Ureter (tissue), 1 donor: ENCODE data around the gene ISL1. TPM values are rescaled to one million over a fixed set of nuclear protein-coding genes. Genes with fewer than 3 reads are reported as not detected.

Source experiments
- DNase-seq: peaks from one replicate; pipeline ENCODE4 v3.0.0-alpha.2; 2020; ENCODE audit warnings: low spot score
- total RNA-seq: library from RNA; stranded (reverse); gene quantifications from one replicate; pipeline ENCODE4 v1.2.4, GENCODE V29; 2023
- donor health status: DM: yes; HTN: yes; CAD: no.

The ISL1 gene
- total RNA-seq: 0.49 TPM

DNA sequence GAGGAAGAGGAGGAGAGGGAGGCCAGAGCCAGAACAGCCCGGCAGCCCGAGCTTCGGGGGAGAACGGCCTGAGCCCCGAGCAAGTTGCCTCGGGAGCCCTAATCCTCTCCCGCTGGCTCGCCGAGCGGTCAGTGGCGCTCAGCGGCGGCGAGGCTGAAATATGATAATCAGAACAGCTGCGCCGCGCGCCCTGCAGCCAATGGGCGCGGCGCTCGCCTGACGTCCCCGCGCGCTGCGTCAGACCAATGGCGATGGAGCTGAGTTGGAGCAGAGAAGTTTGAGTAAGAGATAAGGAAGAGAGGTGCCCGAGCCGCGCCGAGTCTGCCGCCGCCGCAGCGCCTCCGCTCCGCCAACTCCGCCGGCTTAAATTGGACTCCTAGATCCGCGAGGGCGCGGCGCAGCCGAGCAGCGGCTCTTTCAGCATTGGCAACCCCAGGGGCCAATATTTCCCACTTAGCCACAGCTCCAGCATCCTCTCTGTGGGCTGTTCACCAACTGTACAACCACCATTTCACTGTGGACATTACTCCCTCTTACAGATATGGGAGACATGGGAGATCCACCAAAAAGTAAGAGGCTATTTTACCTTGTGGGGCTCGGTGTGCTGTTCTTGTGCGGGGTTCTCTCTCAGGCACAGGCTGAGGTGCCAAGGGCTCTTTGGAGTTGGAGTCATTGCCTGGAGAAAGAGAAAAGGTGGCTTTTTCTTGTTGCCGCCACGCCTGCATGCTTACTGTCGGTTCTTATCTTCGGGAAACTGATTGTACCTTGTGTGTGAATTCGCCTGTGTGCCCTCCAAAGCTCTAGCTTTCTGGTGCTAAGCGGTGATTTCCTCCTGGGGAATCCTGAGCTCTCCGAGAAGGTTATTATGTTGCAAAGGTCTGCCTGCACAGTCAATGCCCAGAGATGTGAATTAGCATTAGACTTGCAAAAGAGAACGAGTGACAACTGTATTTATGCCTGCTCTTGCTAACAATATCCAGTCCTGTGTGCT lies at the start of gene ISL1:
TSS of gene ISL1 (plus strand) at position 318 of the 991 bp plus-strand sequence. CDS start at position 542, 224 bp downstream.
- DNase-seq: no peak

DNA sequence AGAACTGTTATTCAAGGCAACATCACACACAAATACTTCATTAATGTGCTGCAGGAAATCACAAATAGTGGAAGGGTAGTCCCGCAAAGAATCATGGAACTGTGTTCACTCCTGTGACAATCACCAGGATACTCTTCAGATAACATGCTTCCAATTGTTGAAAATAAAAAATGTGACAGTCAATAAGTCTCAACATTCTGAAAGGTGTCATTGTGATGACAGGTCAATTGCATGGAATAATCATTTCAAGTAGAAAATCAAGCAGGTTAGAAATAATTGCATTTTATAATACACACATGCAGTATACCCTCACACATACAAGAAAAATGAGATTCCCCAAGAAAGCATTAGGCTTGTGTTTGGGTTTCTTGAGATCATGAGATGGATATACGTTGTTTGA lies 46.4 kb upstream of the ISL1 start:
- DNase-seq: no peak

DNA sequence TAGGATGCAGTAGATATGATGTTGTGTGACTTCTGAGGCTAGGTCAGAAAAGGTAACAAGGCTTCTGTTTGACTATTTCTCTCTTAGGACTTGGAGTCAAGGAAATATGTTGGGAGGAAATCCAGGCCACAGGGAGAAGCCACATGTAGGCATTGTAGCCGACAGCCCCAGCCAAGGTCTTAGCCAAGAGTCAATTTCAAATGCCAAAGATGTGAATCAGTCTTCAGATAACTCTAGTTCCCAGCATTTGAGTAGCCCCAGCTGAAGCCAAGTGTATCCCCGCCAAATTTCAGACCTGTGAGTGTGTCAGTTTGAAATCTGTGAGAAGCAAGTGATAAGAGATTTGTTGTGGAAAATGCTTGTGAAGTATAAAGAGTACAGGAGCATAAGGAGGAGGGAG lies 38.1 kb upstream of the ISL1 start:
- DNase-seq: no peak

DNA sequence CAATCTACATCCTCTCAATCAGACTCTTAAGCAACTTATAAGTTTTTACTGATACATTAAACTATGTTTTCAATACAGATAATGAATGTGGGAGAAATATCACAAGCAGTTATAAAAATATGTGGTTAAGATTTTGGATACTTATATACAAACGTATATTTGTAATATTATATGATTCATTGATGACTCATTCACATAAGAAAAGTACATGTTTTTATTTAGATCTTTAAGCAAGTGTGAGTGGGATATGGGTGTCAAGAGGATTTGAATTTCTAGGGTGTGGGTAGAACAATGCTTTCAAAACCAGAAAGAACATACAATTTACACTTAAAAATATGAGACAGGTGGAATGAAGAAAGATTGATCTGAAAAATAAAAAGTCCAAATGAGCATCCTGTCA lies 36.1 kb upstream of the ISL1 start:
- DNase-seq: no peak

DNA sequence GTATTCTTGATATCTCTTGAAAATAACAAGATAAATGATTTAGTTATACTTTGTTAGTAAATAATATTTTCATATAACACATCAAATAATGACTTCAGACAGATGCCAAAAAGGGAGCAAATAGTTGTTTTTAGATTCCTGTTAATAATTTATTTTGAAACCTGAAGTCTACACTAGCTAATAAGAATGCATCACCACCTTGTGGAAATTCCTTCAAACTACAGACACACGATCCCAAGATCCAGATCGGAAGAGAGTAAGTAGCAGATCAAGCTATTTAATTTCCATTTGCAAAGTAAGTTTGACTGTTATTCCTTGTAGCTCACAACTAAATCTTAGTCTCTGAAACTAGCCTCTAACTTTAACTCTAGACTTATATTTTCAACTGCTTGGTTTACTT lies 35.5 kb upstream of the ISL1 start:
- no peak for DNase-seq

DNA sequence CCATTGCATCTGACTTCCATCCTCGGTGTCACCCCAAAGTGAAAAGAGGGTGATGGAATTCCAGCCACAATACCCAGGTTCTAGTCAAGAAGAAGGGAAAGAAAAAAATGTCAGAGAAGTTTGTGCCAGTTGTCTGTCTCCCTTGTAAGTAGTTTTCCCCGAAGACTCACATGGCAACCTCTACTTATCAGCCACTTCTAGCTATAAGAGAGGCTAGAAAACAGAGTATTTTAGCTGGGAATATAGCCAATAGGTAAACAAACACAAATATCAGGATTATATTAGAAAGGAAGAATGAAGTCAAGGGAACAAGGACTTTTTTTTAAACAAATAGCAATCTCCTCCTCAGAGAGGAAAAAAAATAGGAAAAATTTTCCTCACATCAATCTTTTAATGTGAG lies 12.2 kb upstream of the ISL1 start:
- DNase-seq: no peak

DNA sequence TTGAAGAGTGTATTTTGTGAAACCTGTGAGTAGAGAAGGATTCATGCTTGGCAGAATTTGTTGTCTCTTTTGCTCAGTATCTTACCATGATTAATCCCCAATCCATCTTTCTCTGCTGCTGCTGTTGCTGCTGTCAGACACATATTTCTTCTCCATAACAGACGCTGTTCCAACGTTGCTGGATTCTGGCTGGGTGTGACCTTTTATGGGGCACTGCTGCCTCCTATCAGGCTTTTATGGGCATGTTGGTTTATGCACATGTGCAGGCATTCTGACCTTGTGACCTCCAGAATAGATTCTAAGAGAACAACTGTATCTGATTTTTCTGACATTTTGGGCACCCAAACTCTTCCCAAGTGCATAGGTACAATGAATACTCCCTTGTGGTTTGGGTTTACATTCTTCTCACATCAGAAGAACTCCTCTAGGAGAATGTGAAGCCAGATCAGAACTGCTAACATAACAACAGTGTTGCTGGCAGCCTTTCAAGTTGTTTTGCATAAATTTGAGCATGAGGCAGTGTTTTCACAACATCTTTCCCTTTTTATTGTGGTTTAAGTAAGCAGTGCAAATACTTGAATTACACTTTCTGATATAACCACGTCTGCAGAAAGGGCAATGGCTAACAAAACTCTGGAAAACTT lies 9.2 kb upstream of the ISL1 start:
- DNase-seq: no peak

DNA sequence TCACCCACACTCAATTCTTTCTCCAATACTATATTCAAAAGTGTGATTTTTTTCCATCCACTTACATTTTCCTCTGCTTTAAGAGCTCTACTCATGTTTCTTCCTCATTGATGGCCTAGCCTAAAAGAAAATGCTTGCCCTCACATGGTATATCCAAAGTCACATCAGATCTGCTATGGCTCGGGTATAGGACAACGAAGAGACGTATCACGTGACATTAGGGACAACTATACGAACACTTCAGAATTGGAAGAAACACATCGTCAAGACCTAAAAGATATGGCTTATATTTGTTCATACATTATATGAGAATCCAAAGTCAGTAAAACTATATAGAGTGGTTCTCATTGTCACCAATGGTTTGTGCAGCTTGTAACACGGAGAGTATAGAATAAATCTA lies 8.2 kb upstream of the ISL1 start:
- DNase-seq: no peak

DNA sequence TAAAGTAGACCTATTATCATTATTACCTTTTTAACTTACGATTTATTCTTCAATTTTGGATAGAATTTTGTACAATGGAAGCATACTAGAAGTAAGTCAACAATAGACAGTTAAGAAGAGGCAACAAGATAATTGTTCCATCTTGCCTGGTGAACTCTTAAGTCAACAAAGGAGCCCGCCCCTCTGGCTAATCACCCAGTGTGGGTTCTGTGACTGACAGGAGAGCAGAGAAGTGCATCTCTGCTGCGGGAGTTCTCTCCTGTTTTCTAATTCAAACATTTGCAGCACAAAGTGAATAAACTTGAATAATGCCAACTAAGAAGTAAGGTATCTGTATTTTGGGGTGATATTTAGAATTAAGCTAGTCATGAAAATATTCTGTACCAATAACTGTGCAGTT lies 6.7 kb upstream of the ISL1 start:
- no peak for DNase-seq

DNA sequence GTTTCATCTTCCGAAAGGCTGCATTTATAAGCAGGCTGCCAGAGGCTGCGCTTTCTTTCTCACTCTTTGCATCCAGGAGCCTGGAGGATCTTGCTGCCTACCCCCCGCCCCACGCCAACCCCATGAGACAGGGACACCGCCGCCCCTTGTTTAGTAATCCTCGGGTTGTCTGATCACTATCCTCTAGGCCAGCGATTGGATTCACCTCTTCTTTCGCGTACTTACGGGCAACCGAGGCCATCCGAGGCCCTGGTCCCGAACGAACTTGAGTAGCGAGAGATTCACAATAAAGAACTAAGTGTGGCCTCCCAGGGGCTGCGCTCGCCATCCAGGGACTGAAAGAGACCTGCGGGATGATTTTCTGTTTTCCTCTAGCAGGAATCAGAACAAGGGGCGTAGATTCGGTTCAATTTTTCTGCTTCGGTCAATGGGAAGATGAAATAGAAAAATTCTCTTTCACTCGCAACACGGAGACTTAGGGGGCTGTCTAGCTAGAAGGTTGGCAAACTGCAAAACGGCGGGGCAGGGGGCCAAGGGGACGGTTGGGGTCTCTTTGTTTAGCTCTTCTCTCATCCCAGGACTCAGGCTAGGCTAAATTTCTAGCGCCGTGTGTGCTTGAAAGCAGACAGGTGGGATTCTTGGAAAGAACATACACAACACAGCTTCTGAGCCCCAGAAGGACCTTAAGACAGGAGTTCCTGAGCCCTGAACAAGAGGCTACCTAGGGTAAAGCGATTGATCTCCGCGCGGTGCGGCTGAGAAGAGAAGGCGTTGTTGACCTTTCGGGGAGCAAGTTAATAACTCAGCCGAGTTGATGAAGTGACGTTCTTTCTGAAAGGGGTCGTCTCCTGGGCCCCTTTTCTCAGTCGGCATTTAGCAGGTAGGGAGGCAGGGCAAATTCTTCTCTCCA lies 5.8 kb upstream of the ISL1 start:
- DNase-seq: no peak

DNA sequence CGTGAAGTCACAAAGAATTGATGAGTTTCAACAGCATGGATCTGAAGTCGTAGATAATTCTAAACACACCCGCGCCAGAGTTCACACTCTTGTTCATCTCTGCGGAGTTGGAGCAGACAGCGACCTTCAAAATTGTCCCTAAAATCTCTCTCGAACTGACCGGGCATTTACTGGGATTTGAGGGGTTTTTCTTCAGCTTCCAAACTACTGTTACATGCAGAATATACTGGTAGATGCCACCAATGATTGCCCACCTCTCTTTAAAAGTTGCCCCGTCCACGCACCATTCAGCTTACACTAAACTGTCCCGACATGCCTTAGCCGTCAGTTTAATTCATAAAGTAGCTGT lies 5.2 kb upstream of the ISL1 start:
- DNase-seq: no peak

DNA sequence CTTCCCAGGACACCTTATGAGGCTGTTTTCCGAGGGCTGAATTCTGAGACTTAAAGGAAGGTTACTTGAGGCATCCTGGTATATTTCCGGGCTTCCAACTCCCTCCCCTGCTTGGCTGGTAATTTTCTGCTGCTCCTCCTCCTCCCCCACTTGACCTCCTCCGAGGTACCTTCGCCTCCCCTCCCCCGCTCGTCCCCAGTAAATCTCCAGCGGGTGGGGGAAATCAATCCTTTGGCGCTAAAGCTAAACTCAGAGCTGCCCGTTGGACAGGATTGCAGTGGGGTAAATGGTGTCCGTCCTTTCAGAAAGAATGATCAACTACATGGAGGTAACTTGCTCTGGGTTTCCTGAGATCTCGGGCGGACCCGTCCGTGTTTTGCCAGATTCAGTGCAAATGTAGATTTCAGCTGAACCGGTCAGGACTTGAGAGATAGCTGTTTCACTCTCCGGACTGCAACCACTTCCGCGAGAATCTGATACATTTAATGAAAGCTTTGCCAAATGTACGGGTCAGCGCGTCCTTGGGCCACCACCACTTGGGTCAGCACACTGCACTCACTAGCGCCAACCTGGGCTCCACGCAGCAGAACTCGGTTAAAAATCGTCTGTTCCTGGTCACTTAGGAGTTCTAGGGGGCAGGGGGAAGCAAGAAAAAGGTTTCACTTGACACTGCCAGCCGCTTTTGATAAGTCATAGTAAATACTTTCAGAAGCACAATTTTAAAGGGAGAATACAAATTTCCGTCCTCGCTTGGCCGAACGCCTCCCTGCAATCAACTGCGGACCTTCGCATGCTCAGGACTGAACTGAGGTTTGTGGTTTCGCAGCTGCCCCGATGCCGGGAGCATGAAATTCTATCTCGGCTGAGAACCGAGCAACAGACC lies 4.6 kb upstream of the ISL1 start:
- DNase-seq: no peak

DNA sequence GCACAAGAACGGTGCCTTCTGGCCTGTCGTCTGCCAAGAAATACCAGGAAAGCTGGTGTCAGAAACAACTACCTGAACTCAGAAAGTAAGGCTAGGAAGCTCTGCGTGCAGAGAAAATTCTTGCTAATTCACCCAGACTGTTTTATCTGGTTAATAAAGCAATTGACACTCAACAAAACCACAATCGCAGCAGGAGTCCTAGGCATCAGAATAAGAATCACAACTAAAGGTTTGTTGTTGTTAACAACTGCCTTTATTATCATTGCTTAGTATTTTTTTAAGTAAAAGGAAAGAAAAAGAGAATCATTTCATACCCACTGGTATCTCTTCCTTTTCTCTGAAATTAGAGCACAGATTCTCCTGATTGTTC lies 3.9 kb upstream of the ISL1 start:
- DNase-seq: no peak

DNA sequence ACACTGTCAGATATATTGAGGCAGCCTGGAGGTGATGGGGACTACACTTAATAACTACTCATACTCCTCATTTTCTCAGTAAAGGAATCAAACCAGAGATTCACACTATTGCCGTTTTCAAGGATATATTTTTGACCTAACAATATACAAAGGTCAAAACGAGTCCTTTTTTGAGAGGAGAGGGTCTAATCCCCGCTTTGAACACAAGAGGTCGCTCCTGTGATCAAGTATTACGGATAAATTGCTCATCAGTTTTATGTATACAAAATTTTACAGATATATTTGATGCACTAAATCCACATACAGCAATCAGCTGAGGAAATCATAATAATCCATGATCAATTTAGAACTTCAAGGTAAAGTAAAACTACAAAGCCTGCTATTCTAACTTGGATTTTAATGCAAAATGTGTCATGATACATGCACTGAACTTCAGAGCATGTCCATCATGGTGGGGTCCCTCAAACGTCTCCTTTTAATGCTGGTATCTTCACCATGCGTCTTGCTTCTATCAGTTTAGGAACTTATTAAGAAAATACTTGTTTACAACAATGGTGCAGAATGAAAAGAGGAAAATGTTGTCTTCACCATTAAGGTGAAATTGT lies 2.5 kb upstream of the ISL1 start:
- DNase-seq: no peak

DNA sequence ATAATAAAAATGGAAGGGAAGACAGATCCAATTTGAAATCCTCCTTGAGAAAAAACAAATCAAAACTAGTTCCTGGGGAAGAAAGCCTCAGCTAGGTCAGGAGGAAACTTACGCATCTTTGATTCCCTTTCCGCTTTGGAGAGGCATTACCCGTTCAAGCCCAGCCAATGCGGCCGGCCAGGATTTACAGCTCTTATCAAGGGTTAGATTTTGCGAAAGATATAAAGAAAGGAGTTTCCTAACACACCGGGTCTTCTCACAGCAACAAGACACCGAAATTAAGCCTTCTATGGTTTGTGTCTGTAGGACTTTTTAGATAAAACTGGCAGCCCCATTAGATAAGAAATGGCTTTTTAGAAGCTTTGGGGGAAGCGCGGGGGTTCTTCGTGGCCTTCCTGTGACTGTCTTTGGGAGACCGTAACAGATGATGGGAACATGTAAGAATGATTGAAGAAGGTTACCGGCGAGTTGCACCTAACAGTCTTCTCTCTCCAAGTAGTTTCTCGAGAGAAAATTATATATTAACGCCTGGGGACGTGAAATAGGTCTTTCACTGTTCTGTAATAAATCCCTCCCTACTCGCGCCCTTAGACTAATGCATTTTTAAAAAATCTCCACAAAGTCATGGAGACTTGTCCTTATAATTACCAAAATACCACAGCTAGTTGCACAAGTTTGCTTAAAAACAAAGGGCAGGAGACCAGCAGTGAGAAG lies 1.3 kb upstream of the ISL1 start:
- DNase-seq: no peak

DNA sequence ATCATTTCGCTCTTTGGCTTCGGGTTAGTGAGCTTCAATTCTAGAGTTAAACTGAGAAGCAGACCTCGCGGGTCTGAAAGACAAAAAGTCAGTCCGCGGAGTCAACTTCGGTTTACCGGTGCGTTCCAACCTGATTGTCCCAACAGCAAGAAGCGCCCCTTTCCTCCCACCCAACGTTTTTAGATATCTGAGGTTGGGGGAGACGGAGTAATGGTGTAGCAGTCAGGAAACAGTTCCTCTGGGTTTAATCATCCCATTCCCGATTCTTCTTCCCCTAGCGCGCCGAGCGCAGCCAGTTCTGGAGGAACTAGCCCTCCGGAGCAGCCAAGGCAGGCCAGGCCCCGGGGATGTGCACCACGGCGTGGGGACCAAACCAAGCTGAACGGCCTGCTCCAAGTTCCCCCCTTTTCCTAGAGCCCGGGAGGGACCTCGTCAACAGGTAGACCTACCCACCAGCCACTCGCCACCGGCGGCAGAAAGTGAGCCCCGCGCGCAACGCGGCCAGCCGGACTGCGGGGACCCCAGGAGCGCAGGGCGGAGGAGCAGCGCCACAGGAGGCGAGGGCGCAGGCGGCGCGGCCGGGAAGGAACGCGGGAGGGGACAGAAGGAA lies 622 bp upstream of the ISL1 start:
- DNase-seq: no peak

DNA sequence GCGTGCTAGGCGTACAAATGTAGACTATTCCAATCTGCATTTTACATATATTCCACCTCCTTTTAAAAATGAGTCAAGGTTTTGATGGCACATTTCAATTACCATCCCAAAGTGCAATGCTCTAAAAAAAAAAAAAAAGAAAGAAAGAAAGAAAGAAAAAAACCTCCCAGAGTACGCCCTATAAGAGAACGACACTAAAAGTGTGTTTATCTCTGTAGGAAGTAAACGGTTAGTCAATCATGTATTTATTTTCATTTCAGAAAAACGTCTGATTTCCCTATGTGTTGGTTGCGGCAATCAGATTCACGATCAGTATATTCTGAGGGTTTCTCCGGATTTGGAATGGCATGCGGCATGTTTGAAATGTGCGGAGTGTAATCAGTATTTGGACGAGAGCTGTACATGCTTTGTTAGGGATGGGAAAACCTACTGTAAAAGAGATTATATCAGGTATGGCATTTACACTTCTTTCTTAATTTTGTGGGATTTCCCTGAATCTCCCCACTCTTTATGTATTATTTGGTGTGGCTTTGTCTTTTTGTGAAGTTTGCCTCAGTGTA lies 1.1 kb downstream of the ISL1 start:
- no peak for DNase-seq

DNA sequence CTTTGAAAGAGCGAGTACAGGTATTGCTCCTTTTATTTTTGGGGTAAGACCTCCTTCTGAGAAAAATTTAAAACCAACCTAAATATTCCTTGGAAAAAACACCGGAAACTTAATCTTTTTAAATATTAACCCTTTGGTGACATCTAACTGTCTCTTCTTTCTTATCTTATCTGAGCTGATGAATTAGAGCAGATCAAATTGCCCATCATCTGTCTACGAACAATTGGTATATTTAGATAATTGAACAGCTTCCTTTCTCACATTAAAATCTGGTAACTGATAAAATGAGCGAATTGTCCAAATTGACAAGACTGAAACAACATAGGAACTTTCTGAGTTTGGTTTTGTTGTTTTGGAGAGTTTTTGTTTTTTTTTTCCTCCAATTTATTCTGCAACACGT lies 2.0 kb downstream of the ISL1 start:
- no peak for DNase-seq
